Stimulated activated CD4-positive, alpha-beta T cell treated with anti-CD3 and anti-CD28 coated beads, TNF-alpha, amount 100 ng/mL, for 1 hour (primary cell): ENCODE measurements around the gene CALML4.
"Not testable (repeated sequence)": the region's sequence is repeated elsewhere in the genome, so short reads cannot be mapped to it uniquely, and the experiment has no call there.

Source experiments
- DNase-seq, 3 donors: peaks; one replicate each; pipeline ENCODE4 v3.0.0-alpha.2; 2020; ENCODE audit warnings: low read depth in 3 of 3, low spot score in 1 of 3

CALML4 gene

GRCh38 chr15:68225442-68225841 is 20.3 kb upstream of the CALML4 start:
- DNase-seq, result not testable (repeated sequence)

- DNase-seq, result no peak
These were observed 19.6 kb upstream of the CALML4 start for GRCh38 chr15:68224546-68225250.

- no peak for DNase-seq
These were observed 19.0 kb upstream of the CALML4 start for GRCh38 chr15:68224108-68224507.

- DNase-seq, result no peak
These were observed 18.0 kb upstream of the CALML4 start for GRCh38 chr15:68223171-68223570.

GRCh38 chr15:68222432-68222743 is 17.3 kb upstream of the CALML4 start:
- DNase-seq, result not testable (repeated sequence)

- not testable (repeated sequence) for DNase-seq
These were observed 16.6 kb upstream of the CALML4 start for GRCh38 chr15:68221530-68222431.

GRCh38 chr15:68220967-68221366 is 15.8 kb upstream of the CALML4 start:
- DNase-seq, result no peak

- DNase-seq, result no peak
These were observed 15.4 kb upstream of the CALML4 start for GRCh38 chr15:68220489-68220888.

GRCh38 chr15:68218847-68219798 is 14.0 kb upstream of the CALML4 start:
- no peak for DNase-seq

GRCh38 chr15:68218331-68218730 is 13.2 kb upstream of the CALML4 start:
- no peak for DNase-seq

GRCh38 chr15:68217341-68217740 is 12.2 kb upstream of the CALML4 start:
- no peak for DNase-seq

- DNase-seq, result no peak
These were observed 9.7 kb upstream of the CALML4 start for GRCh38 chr15:68214838-68215254.

GRCh38 chr15:68213991-68214837 is 9.1 kb upstream of the CALML4 start:
- DNase-seq, result no peak

GRCh38 chr15:68213491-68213845 is 8.3 kb upstream of the CALML4 start:
- not testable (repeated sequence) for DNase-seq

GRCh38 chr15:68211656-68212320 is 6.7 kb upstream of the CALML4 start:
- DNase-seq, result no peak

- peak in 1 of 3 donors; percentile 43 for DNase-seq
These were observed 5.9 kb upstream of the CALML4 start for GRCh38 chr15:68210821-68211655.

- DNase-seq, result no peak
These were observed 5.3 kb upstream of the CALML4 start for GRCh38 chr15:68210409-68210756.

GRCh38 chr15:68209735-68210408 is 4.7 kb upstream of the CALML4 start:
- peak in 2 of 3 donors; percentile 12 to 22 for DNase-seq

- no peak for DNase-seq
These were observed 4.1 kb upstream of the CALML4 start for GRCh38 chr15:68209272-68209671.
